K562 (cell line): ENCODE measurements around the gene PAN2. TPM values are rescaled to one million over a fixed set of nuclear protein-coding genes. Genes with fewer than 3 reads are reported as not detected.

Experiments used
- ATAC-seq: fragments of 200-7000 bp; cut with Tn5 transposase; 3 replicates; pipeline ENCODE4 v1.9.1; 2020; ENCODE audit warnings: moderate library complexity
- BruUV-seq: library from RNA; stranded (reverse); fragments of 400-500 nt; replicated peaks from 2 replicates; lab custom pipeline; 2021; lab: Mats Ljungman, UMichigan
- CTCF ChIA-PET: fragments of 300-600 bp; formaldehyde crosslinking; extraction: SDS; loops from one replicate; lab custom pipeline; 2021; ENCODE audit warnings: low intra/inter-chr PET ratio; lab: Yijun Ruan, JAX
- POLR2A ChIA-PET: fragments of 300-600, 350-650 bp; sonication (Branson Sonifier 250); formaldehyde crosslinking; extraction: SDS; loops from one replicate; lab custom pipeline; 2021; ENCODE audit warnings: antibody characterized with exemption, inconsistent platforms; lab: Yijun Ruan, JAX
- DNase-seq, 4 experiments: peaks; one replicate each; pipeline versions ENCODE4 v3.0.0 to v3.0.0-alpha.2; 2011 to 2018; ENCODE audit warnings: low spot score in 3 of 4, mixed read lengths in 3 of 4; ENCODE audit errors: extremely low read depth in 1 of 4
- FAIRE-seq: peaks from 2 replicates; lab custom pipeline; 2011; peaks lifted over from hg19 to GRCh38; lab: Jason Lieb, UNC
- H2AFZ ChIP-seq: 2 replicates; pipeline ENCODE4 v1.6.0; 2011; ENCODE audit warnings: low read depth, low read length, control low read depth, inconsistent platforms
- H3K27ac ChIP-seq: fragments of 200-600 bp; 3 replicates; pipeline ENCODE4 v1.8.0; 2011; ENCODE audit warnings: low read depth, mild to moderate bottlenecking, control low read depth, inconsistent platforms, low read length, moderate library complexity, mixed read lengths; ENCODE audit errors: extremely low read depth
- H3K27me3 ChIP-seq, 2 experiments: fragments of 300-600 bp in 1 of 2; 2 replicates in 1 of 2; 3 replicates in 1 of 2; pipeline versions ENCODE4 v1.6.0 to v1.8.0; 2011; ENCODE audit warnings: inconsistent platforms in 2 of 2, low read length in 2 of 2, mild to moderate bottlenecking in 1 of 2, mixed read lengths in 1 of 2, moderate library complexity in 1 of 2; ENCODE audit not compliant: control insufficient read depth in 2 of 2, insufficient read depth in 2 of 2
- H3K36me3 ChIP-seq: fragments of 300-600 bp; 3 replicates; pipeline ENCODE4 v1.8.0; 2011; ENCODE audit warnings: mild to moderate bottlenecking, low read length, inconsistent platforms; ENCODE audit not compliant: control insufficient read depth, insufficient read depth
- H3K4me1 ChIP-seq, 2 experiments: fragments of 200-600 bp in 1 of 2; replicated peaks in 1 of 2; 2 replicates in 1 of 2; 3 replicates in 1 of 2; pipeline versions ENCODE4 v1.5.1 to v1.8.0; 2011; ENCODE audit warnings: inconsistent platforms in 2 of 2, low read length in 2 of 2, mild to moderate bottlenecking in 1 of 2, mixed read lengths in 1 of 2, moderate library complexity in 1 of 2; ENCODE audit not compliant: control insufficient read depth in 2 of 2, insufficient read depth in 2 of 2
- H3K4me2 ChIP-seq: 2 replicates; pipeline ENCODE4 v1.6.1; 2011; ENCODE audit warnings: low read length, control low read depth, inconsistent platforms, mixed read lengths; ENCODE audit not compliant: insufficient read depth
- H3K4me3 ChIP-seq: fragments of 200-600 bp; sonication (generic), shearing (Covaris generic); 2 replicates; pipeline ENCODE4 v1.5.1; 2016; ENCODE audit warnings: control low read depth, inconsistent platforms
- H3K79me2 ChIP-seq: fragments of 200-600 bp; 3 replicates; pipeline ENCODE4 v1.8.0; 2011; ENCODE audit warnings: low read length, inconsistent platforms; ENCODE audit not compliant: control insufficient read depth, insufficient read depth
- H3K9ac ChIP-seq, 2 experiments: 2 replicates each; pipeline versions ENCODE4 v1.6.0 to v1.6.1; 2011; ENCODE audit warnings: low read depth in 2 of 2, low read length in 2 of 2, control low read depth in 1 of 2, inconsistent platforms in 1 of 2, mild to moderate bottlenecking in 1 of 2, mixed read lengths in 1 of 2; ENCODE audit not compliant: insufficient read depth in 1 of 2
- H3K9me1 ChIP-seq: one replicate; pipeline ENCODE4 v1.6.0; 2011; ENCODE audit warnings: inconsistent platforms, mild to moderate bottlenecking, low read length, moderate library complexity; ENCODE audit not compliant: control insufficient read depth, insufficient read depth
- H3K9me3 ChIP-seq: replicated peaks from 2 replicates; pipeline ENCODE4 v1.5.1; 2011; ENCODE audit warnings: low read depth, low read length, inconsistent platforms; ENCODE audit not compliant: control insufficient read depth, insufficient read depth
- H4K20me1 ChIP-seq: replicated peaks from 2 replicates; pipeline ENCODE4 v1.6.1; 2011; ENCODE audit warnings: low read length, inconsistent platforms, mixed read lengths; ENCODE audit not compliant: control insufficient read depth, insufficient read depth
- EP400 ChIP-seq: fragments of 450-650 bp; IDR thresholded peaks from 2 replicates; pipeline ENCODE4 v1.6.1; 2017; ENCODE audit warnings: antibody characterized with exemption, mild to moderate bottlenecking, moderate library complexity
- HNRNPK ChIP-seq: fragments of 200-400 bp; formaldehyde crosslinking; IDR thresholded peaks from one replicate; pipeline ENCODE4 v1.6.1; 2018; ENCODE audit warnings: mild to moderate bottlenecking, low read depth, low read length; ENCODE audit not compliant: poor library complexity, severe bottlenecking
- LEF1 ChIP-seq: fragments of 450-650 bp; IDR thresholded peaks from 2 replicates; pipeline ENCODE4 v1.6.1; 2016; ENCODE audit warnings: mild to moderate bottlenecking
- MAFK ChIP-seq: IDR thresholded peaks from 2 replicates; pipeline ENCODE4 v1.6.1; 2011; ENCODE audit warnings: low read length, improper control_type of control experiment
- MIER1 ChIP-seq: fragments of 450-650 bp; IDR thresholded peaks from 2 replicates; pipeline ENCODE4 v1.6.1; 2016; ENCODE audit warnings: antibody characterized with exemption, mild to moderate bottlenecking, low read depth
- PHTF2 ChIP-seq: fragments of 250-450 bp; sonication (Bioruptor Pico); IDR thresholded peaks from 2 replicates; pipeline ENCODE4 v1.5.0; 2021; ENCODE audit warnings: mild to moderate bottlenecking
- RBM14 ChIP-seq: fragments of 200-400 bp; formaldehyde crosslinking; IDR thresholded peaks from 2 replicates; pipeline ENCODE4 v1.6.1; 2018; ENCODE audit warnings: low read depth, mild to moderate bottlenecking, low read length, moderate library complexity, borderline replicate concordance; ENCODE audit not compliant: insufficient read depth
- U2AF2 ChIP-seq: fragments of 200-400 bp; formaldehyde crosslinking; optimal IDR thresholded peaks from 2 replicates; pipeline ENCODE3; 2017; ENCODE audit warnings: low read depth, mild to moderate bottlenecking, low read length
- ZNF146 ChIP-seq: IDR thresholded peaks from one replicate; pipeline ENCODE4 v1.6.1; 2018; ENCODE audit warnings: missing compliant biosample characterization; ENCODE audit not compliant: unreplicated experiment
- ZNF436 ChIP-seq: fragments of 250-450, 450-650 bp; sonication (Bioruptor Pico); formaldehyde crosslinking; IDR thresholded peaks from 2 replicates; pipeline ENCODE4 v1.7.0; 2020; ENCODE audit warnings: mild to moderate bottlenecking
- WGBS: fragments of 100-300 bp; shearing (Covaris generic); methylation state at CpG from one replicate; pipeline ENCODE4 v1.1.6; 2016; ENCODE audit warnings: low coverage, mixed read lengths; ENCODE audit not compliant: insufficient coverage; ENCODE audit errors: missing lambda C conversion rate; 5-methylcytosine and 5-hydroxymethylcytosine counted together
- in situ Hi-C: fragments of 300-500 bp; cut with MboI; formaldehyde crosslinking; loops from 4 replicates; pipeline ENCODE4 v1.15.0; 2018; ENCODE audit warnings: inconsistent platforms, mixed read lengths
- intact Hi-C: fragments of 100-400 bp; cut with micrococcal nuclease; formaldehyde crosslinking; loops from 2 replicates; pipeline ENCODE4 v1.14.2; 2022
- polyA plus RNA-seq, 8 experiments: library from polyadenylated mRNA; depleted of rRNA in 4 of 8; stranded (reverse) in 5 of 8; unstranded in 3 of 8; fragments of >200 nt; fragmentation: Nextera tagmentation in 2 of 8; fragmentation: Illumina TruSeq in 1 of 8; extraction: Ambion mirVana in 2 of 8; extraction: Trizol in 1 of 8; gene quantifications; 2 replicates each; pipeline versions ENCODE4 v1.2.1 to v1.2.3, GENCODE V29; 2011 to 2014; ENCODE audit warnings: inconsistent platforms in 1 of 8, missing spikeins in 1 of 8
- total RNA-seq, 7 experiments: library from RNA; depleted of rRNA in 6 of 7; stranded (reverse); fragments of >200 nt in 6 of 7; fragmentation: Illumina TruSeq in 2 of 7; extraction: Trizol in 2 of 7; gene quantifications; 2 replicates each; pipeline versions ENCODE4 v1.2.1 to v1.2.3, GENCODE V29; 2011 to 2021; ENCODE audit warnings: low replicate concordance in 1 of 7
- TF ChIP-seq, protein P1 (sequence below): fragments of 250-450 bp; sonication (Bioruptor Pico); IDR thresholded peaks from 2 replicates; pipeline ENCODE4 v1.8.0; 2022; ENCODE audit warnings: moderate library complexity, mild to moderate bottlenecking, inconsistent platforms
- TF ChIP-seq, protein P2 (sequence below): sonication (generic); formaldehyde crosslinking; IDR thresholded peaks from 2 replicates; pipeline ENCODE4 v1.8.0; 2022; ENCODE audit warnings: mild to moderate bottlenecking, low read depth, missing genetic modification reagents
- TF ChIP-seq, protein P3 (sequence below): fragments of 450-650 bp; formaldehyde crosslinking; IDR thresholded peaks from 2 replicates; pipeline ENCODE4 v1.4.0; 2022; ENCODE audit warnings: missing genetic modification characterization
- TF ChIP-seq, protein P4 (sequence below): sonication (generic); formaldehyde crosslinking; IDR thresholded peaks from 2 replicates; pipeline ENCODE4 v1.8.1; 2023; ENCODE audit warnings: mild to moderate bottlenecking, missing genetic modification reagents, moderate library complexity
- TF ChIP-seq, protein P5 (sequence below), 2 experiments: fragments of 250-450 bp in 1 of 2; fragments of 450-650 bp in 1 of 2; sonication (Bioruptor Pico) in 1 of 2; IDR thresholded peaks; 2 replicates each; pipeline versions ENCODE4 v1.6.1 to v1.8.0; 2016 to 2021; ENCODE audit warnings: mild to moderate bottlenecking in 2 of 2, moderate library complexity in 2 of 2, missing compliant biosample characterization in 1 of 2, missing genetic modification characterization in 1 of 2
- TF ChIP-seq, protein P6 (sequence below), 2 experiments: fragments of 450-650 bp in 1 of 2; sonication (generic) in 1 of 2; formaldehyde crosslinking; conservative IDR thresholded peaks; 2 replicates each; pipeline versions ENCODE4 v1.4.0 to v1.8.1; 2020 to 2022; ENCODE audit warnings: mild to moderate bottlenecking in 1 of 2, missing genetic modification reagents in 1 of 2

Gene PAN2
- total and polyA plus RNA-seq, 9 of the 15 experiments (the other 6 are each of a cell fraction or from before 2014, with no cell fraction given), result 15.0 to 66.1 (median 25.9) TPM

DNA sequence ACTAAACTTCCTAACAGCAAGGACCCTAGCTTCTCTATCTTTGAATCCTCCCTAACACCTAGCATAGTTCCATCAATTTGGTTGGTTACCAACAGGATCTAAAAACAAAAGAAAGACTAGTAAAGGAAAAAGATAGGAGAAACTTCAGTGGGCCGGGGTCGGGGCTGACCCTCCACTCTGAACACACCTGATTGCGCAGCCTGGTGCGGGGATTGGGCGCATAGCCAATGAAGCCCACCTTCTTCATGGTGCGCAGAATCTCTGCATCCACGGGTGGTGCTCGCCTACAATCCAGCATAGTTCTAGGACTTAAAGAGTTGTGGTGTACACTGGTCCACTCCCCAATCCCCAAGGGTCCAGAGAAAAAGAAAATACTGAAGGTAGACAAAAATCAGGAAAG is 7.7 kb downstream of the PAN2 start:
- no peak overlapping the region for H2AFZ ChIP-seq
- no peaks in the 10 kb centered on the region for H3K79me2 ChIP-seq
- no peak overlapping the region for H3K9ac ChIP-seq
- H3K4me2 ChIP-seq, result no peak overlapping the region
- H3K9me3 ChIP-seq, result no peaks in the 10 kb centered on the region
- H3K4me1 ChIP-seq, result peaks cover 10 to 15% of the 10 kb centered on the region in 2 experiments; a peak in 3 of 5 replicates
- DNase-seq, result no peak
- POLR2A ChIA-PET, result interaction anchor here (0.8 to 0.9 kb wide), 2 partner anchors 9 to 13 kb away, joined by 4 read pairs; partner anchors contain the start of gene IL23A
- no peak overlapping the region for H3K27ac ChIP-seq
- in situ Hi-C loops, result no loop called here
- peaks cover 56% of the 10 kb centered on the region for H3K36me3 ChIP-seq
- no peak overlapping the region for H3K4me3 ChIP-seq
- WGBS, result 88% methylated on average over 8 of the region's 8 CpGs
- intact Hi-C loops, result no loop called here
- no peaks in the 10 kb centered on the region for H3K9me1 ChIP-seq
- BruUV-seq, result no TSS peak
- CTCF ChIA-PET, result no interaction called here
- H3K27me3 ChIP-seq, result no peaks in the 10 kb centered on the region
- H4K20me1 ChIP-seq, result no peaks in the 10 kb centered on the region
- FAIRE-seq, result no peak
- ATAC-seq, result no peak
- TF ChIP-seq RBM14, result no peak
- no peak for TF ChIP-seq ZNF146
- TF ChIP-seq LEF1, result no peak
- no peak for TF ChIP-seq HNRNPK
- TF ChIP-seq, protein P1, sequence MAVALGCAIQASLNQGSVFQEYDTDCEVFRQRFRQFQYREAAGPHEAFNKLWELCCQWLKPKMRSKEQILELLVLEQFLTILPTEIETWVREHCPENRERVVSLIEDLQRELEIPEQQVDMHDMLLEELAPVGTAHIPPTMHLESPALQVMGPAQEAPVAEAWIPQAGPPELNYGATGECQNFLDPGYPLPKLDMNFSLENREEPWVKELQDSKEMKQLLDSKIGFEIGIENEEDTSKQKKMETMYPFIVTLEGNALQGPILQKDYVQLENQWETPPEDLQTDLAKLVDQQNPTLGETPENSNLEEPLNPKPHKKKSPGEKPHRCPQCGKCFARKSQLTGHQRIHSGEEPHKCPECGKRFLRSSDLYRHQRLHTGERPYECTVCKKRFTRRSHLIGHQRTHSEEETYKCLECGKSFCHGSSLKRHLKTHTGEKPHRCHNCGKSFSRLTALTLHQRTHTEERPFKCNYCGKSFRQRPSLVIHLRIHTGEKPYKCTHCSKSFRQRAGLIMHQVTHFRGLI (CRISPR knock-in tag), result no peak
- no peak for TF ChIP-seq EP400
- no peak for TF ChIP-seq MAFK
- TF ChIP-seq, protein P2, sequence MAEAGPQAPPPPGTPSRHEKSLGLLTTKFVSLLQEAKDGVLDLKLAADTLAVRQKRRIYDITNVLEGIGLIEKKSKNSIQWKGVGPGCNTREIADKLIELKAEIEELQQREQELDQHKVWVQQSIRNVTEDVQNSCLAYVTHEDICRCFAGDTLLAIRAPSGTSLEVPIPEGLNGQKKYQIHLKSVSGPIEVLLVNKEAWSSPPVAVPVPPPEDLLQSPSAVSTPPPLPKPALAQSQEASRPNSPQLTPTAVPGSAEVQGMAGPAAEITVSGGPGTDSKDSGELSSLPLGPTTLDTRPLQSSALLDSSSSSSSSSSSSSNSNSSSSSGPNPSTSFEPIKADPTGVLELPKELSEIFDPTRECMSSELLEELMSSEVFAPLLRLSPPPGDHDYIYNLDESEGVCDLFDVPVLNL (CRISPR knock-in tag), result no peak
- TF ChIP-seq, protein P3, sequence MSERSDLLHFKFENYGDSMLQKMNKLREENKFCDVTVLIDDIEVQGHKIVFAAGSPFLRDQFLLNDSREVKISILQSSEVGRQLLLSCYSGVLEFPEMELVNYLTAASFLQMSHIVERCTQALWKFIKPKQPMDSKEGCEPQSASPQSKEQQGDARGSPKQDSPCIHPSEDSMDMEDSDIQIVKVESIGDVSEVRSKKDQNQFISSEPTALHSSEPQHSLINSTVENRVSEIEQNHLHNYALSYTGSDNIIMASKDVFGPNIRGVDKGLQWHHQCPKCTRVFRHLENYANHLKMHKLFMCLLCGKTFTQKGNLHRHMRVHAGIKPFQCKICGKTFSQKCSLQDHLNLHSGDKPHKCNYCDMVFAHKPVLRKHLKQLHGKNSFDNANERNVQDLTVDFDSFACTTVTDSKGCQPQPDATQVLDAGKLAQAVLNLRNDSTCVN (CRISPR knock-in tag), result no peak
- TF ChIP-seq U2AF2, result no peak
- TF ChIP-seq, protein P4, sequence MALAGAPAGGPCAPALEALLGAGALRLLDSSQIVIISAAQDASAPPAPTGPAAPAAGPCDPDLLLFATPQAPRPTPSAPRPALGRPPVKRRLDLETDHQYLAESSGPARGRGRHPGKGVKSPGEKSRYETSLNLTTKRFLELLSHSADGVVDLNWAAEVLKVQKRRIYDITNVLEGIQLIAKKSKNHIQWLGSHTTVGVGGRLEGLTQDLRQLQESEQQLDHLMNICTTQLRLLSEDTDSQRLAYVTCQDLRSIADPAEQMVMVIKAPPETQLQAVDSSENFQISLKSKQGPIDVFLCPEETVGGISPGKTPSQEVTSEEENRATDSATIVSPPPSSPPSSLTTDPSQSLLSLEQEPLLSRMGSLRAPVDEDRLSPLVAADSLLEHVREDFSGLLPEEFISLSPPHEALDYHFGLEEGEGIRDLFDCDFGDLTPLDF (CRISPR knock-in tag), result no peak
- TF ChIP-seq PHTF2 (CRISPR knock-in tag), result no peak
- TF ChIP-seq, protein P5, sequence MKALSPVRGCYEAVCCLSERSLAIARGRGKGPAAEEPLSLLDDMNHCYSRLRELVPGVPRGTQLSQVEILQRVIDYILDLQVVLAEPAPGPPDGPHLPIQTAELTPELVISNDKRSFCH (CRISPR knock-in tag; IDR thresholded peaks at IDR 0.05), result no peak
- TF ChIP-seq, protein P5 (tag; IDR thresholded peaks at IDR 0.05), result no peak
- TF ChIP-seq MIER1, result no peak
- TF ChIP-seq, protein P6, sequence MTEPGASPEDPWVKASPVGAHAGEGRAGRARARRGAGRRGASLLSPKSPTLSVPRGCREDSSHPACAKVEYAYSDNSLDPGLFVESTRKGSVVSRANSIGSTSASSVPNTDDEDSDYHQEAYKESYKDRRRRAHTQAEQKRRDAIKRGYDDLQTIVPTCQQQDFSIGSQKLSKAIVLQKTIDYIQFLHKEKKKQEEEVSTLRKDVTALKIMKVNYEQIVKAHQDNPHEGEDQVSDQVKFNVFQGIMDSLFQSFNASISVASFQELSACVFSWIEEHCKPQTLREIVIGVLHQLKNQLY (CRISPR knock-in tag; conservative IDR thresholded peaks at IDR 0.05), result no peak
- TF ChIP-seq ZNF436 (CRISPR knock-in tag), result no peak
